H9 (cell line): ENCODE results near the gene SYK. TPM values are rescaled to one million over a fixed set of nuclear protein-coding genes. Genes with fewer than 3 reads are reported as not detected.
A peak's percentile ranks its signal among the peaks of the same experiment; 100 is the strongest.

ENCODE experiments used
- DNase-seq: peaks from one replicate; pipeline ENCODE4 v3.0.0-alpha.2; 2017
- H2AFZ ChIP-seq: one replicate; pipeline ENCODE4 v1.6.1; 2013; ENCODE audit warnings: mild to moderate bottlenecking, low read length, control low read depth, moderate library complexity
- H2AK5ac ChIP-seq: 2 replicates; pipeline ENCODE4 v1.6.1; 2013; ENCODE audit warnings: low read length, control low read depth, mixed read lengths; ENCODE audit not compliant: insufficient read length
- H2BK120ac ChIP-seq: one replicate; pipeline ENCODE4 v1.6.1; 2013; ENCODE audit warnings: low read depth, mild to moderate bottlenecking, low read length, control low read depth, inconsistent platforms; ENCODE audit not compliant: poor library complexity, severe bottlenecking
- H2BK12ac ChIP-seq: 2 replicates; pipeline ENCODE4 v1.6.1; 2013; ENCODE audit warnings: low read length, control low read depth, mixed read lengths, low read depth; ENCODE audit not compliant: insufficient read length
- H2BK15ac ChIP-seq: 2 replicates; pipeline ENCODE4 v1.6.1; 2013; ENCODE audit warnings: low read depth, low read length, control low read depth
- H2BK20ac ChIP-seq: one replicate; pipeline ENCODE4 v1.6.1; 2013; ENCODE audit warnings: low read depth, mild to moderate bottlenecking, low read length, control low read depth, inconsistent platforms; ENCODE audit not compliant: poor library complexity, severe bottlenecking
- H2BK5ac ChIP-seq: 2 replicates; pipeline ENCODE4 v1.6.1; 2013; ENCODE audit warnings: low read length, control low read depth, mixed read lengths; ENCODE audit not compliant: insufficient read length
- H3K14ac ChIP-seq: 2 replicates; pipeline ENCODE4 v1.6.1; 2013; ENCODE audit warnings: low read length, control low read depth; ENCODE audit not compliant: insufficient read depth
- H3K18ac ChIP-seq: 2 replicates; pipeline ENCODE4 v1.6.1; 2013; ENCODE audit warnings: low read depth, mild to moderate bottlenecking, mixed read lengths, low read length, control low read depth; ENCODE audit not compliant: insufficient read length
- H3K23ac ChIP-seq: 2 replicates; pipeline ENCODE4 v1.6.1; 2013; ENCODE audit warnings: low read length, control low read depth, mixed read lengths, low read depth; ENCODE audit not compliant: insufficient read length
- H3K23me2 ChIP-seq: 2 replicates; pipeline ENCODE4 v1.6.1; 2013; ENCODE audit warnings: low read depth, mild to moderate bottlenecking, mixed read lengths, low read length, control low read depth; ENCODE audit not compliant: insufficient read length, poor library complexity, severe bottlenecking
- H3K27ac ChIP-seq: 2 replicates; pipeline ENCODE4 v1.5.1; 2013; ENCODE audit warnings: low read length, control low read depth, mixed read lengths, low read depth; ENCODE audit not compliant: insufficient read length
- H3K27me3 ChIP-seq: 2 replicates; pipeline ENCODE4 v1.6.1; 2013; ENCODE audit warnings: low read length, control low read depth, inconsistent platforms; ENCODE audit not compliant: insufficient read depth
- H3K4ac ChIP-seq: 2 replicates; pipeline ENCODE4 v1.6.1; 2013; ENCODE audit warnings: low read depth, mild to moderate bottlenecking, control low read depth, inconsistent platforms, low read length, moderate library complexity
- H3K4me1 ChIP-seq: 2 replicates; pipeline ENCODE4 v1.6.1; 2013; ENCODE audit warnings: low read length, control low read depth, inconsistent platforms; ENCODE audit not compliant: insufficient read depth
- H3K4me2 ChIP-seq: 2 replicates; pipeline ENCODE4 v1.6.1; 2013; ENCODE audit warnings: low read length, control low read depth, mixed read lengths; ENCODE audit not compliant: insufficient read length, insufficient read depth
- H3K56ac ChIP-seq: 2 replicates; pipeline ENCODE4 v1.6.1; 2013; ENCODE audit warnings: low read depth, mild to moderate bottlenecking, mixed read lengths, low read length, control low read depth; ENCODE audit not compliant: insufficient read length
- H3K79me1 ChIP-seq: 2 replicates; pipeline ENCODE4 v1.6.1; 2013; ENCODE audit warnings: low read depth, mild to moderate bottlenecking, moderate library complexity, low read length, control low read depth, inconsistent platforms; ENCODE audit not compliant: insufficient read depth, poor library complexity, severe bottlenecking
- H3K79me2 ChIP-seq: 2 replicates; pipeline ENCODE4 v1.6.1; 2013; ENCODE audit warnings: low read length, control low read depth, inconsistent platforms; ENCODE audit not compliant: insufficient read depth
- H3K9ac ChIP-seq: 2 replicates; pipeline ENCODE4 v1.6.1; 2013; ENCODE audit warnings: low read length, control low read depth, mixed read lengths; ENCODE audit not compliant: insufficient read length; ENCODE audit errors: extremely low read depth
- H3K9me3 ChIP-seq: one replicate; pipeline ENCODE4 v1.6.1; 2013; ENCODE audit warnings: low read depth, low read length, inconsistent platforms; ENCODE audit not compliant: control insufficient read depth
- H3T11ph ChIP-seq: one replicate; pipeline ENCODE4 v1.6.1; 2013; ENCODE audit warnings: mild to moderate bottlenecking, low read length, control low read depth, inconsistent platforms
- H4K20me1 ChIP-seq: one replicate; pipeline ENCODE4 v1.6.1; 2013; ENCODE audit not compliant: control insufficient read depth, insufficient read length, insufficient read depth
- H4K5ac ChIP-seq: 2 replicates; pipeline ENCODE4 v1.6.1; 2013; ENCODE audit warnings: low read depth, mild to moderate bottlenecking, mixed read lengths, low read length, control low read depth; ENCODE audit not compliant: insufficient read length
- H4K8ac ChIP-seq: replicated peaks from 2 replicates; pipeline ENCODE4 v1.6.1; 2013; ENCODE audit warnings: low read length, control low read depth, mixed read lengths, low read depth; ENCODE audit not compliant: insufficient read length
- H4K91ac ChIP-seq: 2 replicates; pipeline ENCODE4 v1.6.1; 2013; ENCODE audit warnings: low read depth, mild to moderate bottlenecking, moderate library complexity, mixed read lengths, low read length, control low read depth; ENCODE audit not compliant: insufficient read length
- H3K27ac Mint-ChIP-seq, 3 experiments: 2 replicates in 2 of 3; 3 replicates in 1 of 3; pipeline ENCODE4 v1.8.0; 2020 to 2021; ENCODE audit warnings: mixed read lengths in 3 of 3, mild to moderate bottlenecking in 1 of 3, moderate library complexity in 1 of 3
- H3K27me3 Mint-ChIP-seq: 2 replicates; pipeline ENCODE4 v1.8.0; 2021; ENCODE audit warnings: low read depth, mild to moderate bottlenecking, moderate library complexity, mixed read lengths
- H3K36me3 Mint-ChIP-seq, 3 experiments: 2 replicates in 2 of 3; 3 replicates in 1 of 3; pipeline ENCODE4 v1.8.0; 2020 to 2021; ENCODE audit warnings: low read depth in 3 of 3, mixed read lengths in 3 of 3; ENCODE audit not compliant: insufficient read depth in 1 of 3
- H3K4me1 Mint-ChIP-seq, 2 experiments: 2 replicates each; pipeline ENCODE4 v1.8.0; 2020; ENCODE audit warnings: mixed read lengths in 2 of 2
- H3K4me3 Mint-ChIP-seq, 2 experiments: 2 replicates in 1 of 2; 3 replicates in 1 of 2; pipeline ENCODE4 v1.8.0; 2020 to 2021; ENCODE audit warnings: mild to moderate bottlenecking in 2 of 2, mixed read lengths in 2 of 2, moderate library complexity in 1 of 2
- H3K9me3 Mint-ChIP-seq, 2 experiments: 2 replicates in 1 of 2; 3 replicates in 1 of 2; pipeline ENCODE4 v1.8.0; 2020; ENCODE audit warnings: mild to moderate bottlenecking in 2 of 2, mixed read lengths in 2 of 2, moderate library complexity in 1 of 2
- WGBS: extraction: QIAGEN DNeasy Blood & Tissue Kit; methylation state at CpG from one replicate; pipeline ENCODE4 v1.1.7; 2013; ENCODE audit warnings: missing lambda C conversion rate, low lambda C conversion rate, mixed read lengths; ENCODE audit not compliant: insufficient read length; ENCODE audit errors: extremely low coverage; 5-methylcytosine and 5-hydroxymethylcytosine counted together
- total RNA-seq: library from RNA; stranded (reverse); gene quantifications from 2 replicates; pipeline ENCODE4 v1.2.1, GENCODE V29; 2021
- TF ChIP-seq, protein P1 (sequence below): fragments of 200-600 bp; sonication (generic); conservative IDR thresholded peaks from 3 replicates; pipeline ENCODE4 v1.8.0; 2021; ENCODE audit warnings: antibody characterized with exemption, mild to moderate bottlenecking

The SYK gene
- total RNA-seq, 1 experiment from 2014 or later: 7.9 TPM

DNA sequence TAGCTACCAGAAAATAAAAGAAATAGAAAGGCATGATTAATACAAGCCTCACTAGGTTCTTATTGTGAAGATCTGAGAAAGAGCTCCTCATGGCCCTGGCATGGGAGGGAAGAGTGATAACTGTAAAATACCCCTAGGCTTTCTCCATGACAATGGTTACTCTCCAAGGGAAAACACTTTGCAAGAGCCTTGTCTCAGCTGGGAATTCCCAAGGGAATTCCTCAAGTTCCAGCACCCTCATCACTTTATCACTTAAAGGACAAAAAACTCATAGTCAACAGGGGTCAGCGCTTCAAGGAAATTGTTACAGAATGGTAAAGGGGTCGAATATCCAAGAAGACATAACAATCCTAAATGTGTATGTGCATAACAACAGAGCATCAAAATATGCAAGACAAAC, 21.2 kb downstream of the SYK start:
- no peak overlapping the region for H3K23ac ChIP-seq
- no peak overlapping the region for H2BK12ac ChIP-seq
- H3K9me3 Mint-ChIP-seq: peaks cover 22 to 30% of the 10 kb centered on the region in 2 experiments
- H3K4ac ChIP-seq: no peak overlapping the region
- no peaks in the 10 kb centered on the region for H3K9me3 ChIP-seq
- H3K23me2 ChIP-seq: no peaks in the 10 kb centered on the region
- H3K27me3 Mint-ChIP-seq: peaks cover 3% of the 10 kb centered on the region
- H3K56ac ChIP-seq: no peak overlapping the region
- H3K27ac Mint-ChIP-seq: peak overlapping the region in 1 of 3 experiments; percentile 89; a peak in 2 of 7 replicates
- H4K5ac ChIP-seq: no peak overlapping the region
- peaks cover 8 to 10% of the 10 kb centered on the region in 2 experiments; a peak in 3 of 4 replicates for H3K4me1 Mint-ChIP-seq
- no peaks in the 10 kb centered on the region for H4K20me1 ChIP-seq
- DNase-seq: peak; percentile 29
- no peak overlapping the region for H3T11ph ChIP-seq
- H3K27me3 ChIP-seq: no peaks in the 10 kb centered on the region
- no peak overlapping the region for H3K27ac ChIP-seq
- no peak overlapping the region for H3K14ac ChIP-seq
- no peaks in the 10 kb centered on the region for H3K4me1 ChIP-seq
- H2BK5ac ChIP-seq: no peak overlapping the region
- H3K4me2 ChIP-seq: no peak overlapping the region
- H3K9ac ChIP-seq: no peak overlapping the region
- H3K36me3 Mint-ChIP-seq: peaks cover 9 to 45% (median 30%) of the 10 kb centered on the region in 3 experiments; a peak in 6 of 7 replicates
- TF ChIP-seq, protein P1, sequence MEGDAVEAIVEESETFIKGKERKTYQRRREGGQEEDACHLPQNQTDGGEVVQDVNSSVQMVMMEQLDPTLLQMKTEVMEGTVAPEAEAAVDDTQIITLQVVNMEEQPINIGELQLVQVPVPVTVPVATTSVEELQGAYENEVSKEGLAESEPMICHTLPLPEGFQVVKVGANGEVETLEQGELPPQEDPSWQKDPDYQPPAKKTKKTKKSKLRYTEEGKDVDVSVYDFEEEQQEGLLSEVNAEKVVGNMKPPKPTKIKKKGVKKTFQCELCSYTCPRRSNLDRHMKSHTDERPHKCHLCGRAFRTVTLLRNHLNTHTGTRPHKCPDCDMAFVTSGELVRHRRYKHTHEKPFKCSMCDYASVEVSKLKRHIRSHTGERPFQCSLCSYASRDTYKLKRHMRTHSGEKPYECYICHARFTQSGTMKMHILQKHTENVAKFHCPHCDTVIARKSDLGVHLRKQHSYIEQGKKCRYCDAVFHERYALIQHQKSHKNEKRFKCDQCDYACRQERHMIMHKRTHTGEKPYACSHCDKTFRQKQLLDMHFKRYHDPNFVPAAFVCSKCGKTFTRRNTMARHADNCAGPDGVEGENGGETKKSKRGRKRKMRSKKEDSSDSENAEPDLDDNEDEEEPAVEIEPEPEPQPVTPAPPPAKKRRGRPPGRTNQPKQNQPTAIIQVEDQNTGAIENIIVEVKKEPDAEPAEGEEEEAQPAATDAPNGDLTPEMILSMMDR: no peak
- no peak overlapping the region for H4K91ac ChIP-seq
- no peak overlapping the region for H2BK20ac ChIP-seq
- no peaks in the 10 kb centered on the region for H3K79me1 ChIP-seq
- no peak overlapping the region for H2AFZ ChIP-seq
- no peak overlapping the region for H3K18ac ChIP-seq
- no peak overlapping the region for H2AK5ac ChIP-seq
- H3K4me3 Mint-ChIP-seq: no peak overlapping the region
- H3K79me2 ChIP-seq: no peaks in the 10 kb centered on the region
- no peak overlapping the region for H4K8ac ChIP-seq
- H2BK15ac ChIP-seq: no peak overlapping the region
- WGBS: no CpG with 5 or more reads among the region's 2 CpGs
- H2BK120ac ChIP-seq: no peak overlapping the region
